GM12865 (cell line): Measurements from ENCODE around the gene EPHA7.

Experiments
- DNase-seq: peaks from one replicate; pipeline ENCODE4 v3.0.0; 2010; ENCODE audit warnings: low read depth
- H3K4me3 ChIP-seq: 2 replicates; pipeline ENCODE4 v1.5.1; 2011; ENCODE audit warnings: mild to moderate bottlenecking, low read depth, low read length, control low read depth
- TF ChIP-seq, protein P1 (sequence below): IDR thresholded peaks from 2 replicates; pipeline ENCODE4 v1.5.1; 2011; ENCODE audit warnings: low read length, control low read depth, low read depth, inconsistent platforms; ENCODE audit not compliant: insufficient read depth; ENCODE audit errors: missing control alignments

EPHA7 gene

DNA sequence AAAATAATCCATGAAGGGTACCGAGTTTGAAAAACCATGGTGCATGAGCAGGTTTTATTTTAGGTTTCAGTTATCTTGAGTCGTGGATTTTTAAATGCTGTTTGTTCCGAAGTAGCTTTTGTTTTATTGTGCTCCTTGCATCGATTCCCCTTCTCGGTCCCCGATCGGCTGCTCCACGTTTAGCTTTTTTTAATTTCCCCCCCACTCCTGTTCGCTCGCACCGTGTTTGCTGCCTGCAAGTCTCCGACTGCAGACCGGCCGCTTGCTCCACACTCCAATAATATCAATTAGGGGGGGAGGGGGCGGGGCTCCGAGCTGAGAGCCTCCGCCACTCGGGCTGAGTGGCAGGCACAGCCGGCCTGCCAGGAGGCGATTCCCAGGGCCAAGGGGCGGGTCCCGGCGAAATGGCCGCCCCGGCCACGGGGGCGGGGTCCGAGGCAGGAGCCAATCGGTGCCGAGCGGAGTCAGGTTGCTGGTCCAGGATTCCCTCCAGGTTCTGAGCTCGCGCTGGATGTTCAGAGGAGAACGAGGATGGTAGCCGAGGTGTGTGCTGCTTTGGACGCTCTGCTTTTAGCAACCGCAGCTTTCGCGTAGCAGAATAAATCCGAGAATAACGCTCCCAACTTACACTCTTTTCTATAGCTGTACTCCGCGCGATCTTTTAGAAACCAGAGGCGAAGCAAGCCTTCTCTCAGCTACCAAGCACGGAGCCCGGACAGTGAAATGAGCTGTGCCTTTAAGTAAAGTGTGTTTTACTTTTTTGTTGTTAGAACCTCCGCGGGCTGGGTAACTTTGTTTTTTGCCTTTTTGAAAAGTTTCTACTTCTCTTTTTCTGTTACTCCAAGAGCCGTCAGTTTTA, at the start of gene EPHA7:
TSS of gene EPHA7 (minus strand) at position 256 of the 859 bp plus-strand sequence. CDS start at position 38, 218 bp downstream.
- peak within 1 kb of the TSS; percentile 46 for H3K4me3 ChIP-seq
- DNase-seq, result peak; percentile 72

DNA sequence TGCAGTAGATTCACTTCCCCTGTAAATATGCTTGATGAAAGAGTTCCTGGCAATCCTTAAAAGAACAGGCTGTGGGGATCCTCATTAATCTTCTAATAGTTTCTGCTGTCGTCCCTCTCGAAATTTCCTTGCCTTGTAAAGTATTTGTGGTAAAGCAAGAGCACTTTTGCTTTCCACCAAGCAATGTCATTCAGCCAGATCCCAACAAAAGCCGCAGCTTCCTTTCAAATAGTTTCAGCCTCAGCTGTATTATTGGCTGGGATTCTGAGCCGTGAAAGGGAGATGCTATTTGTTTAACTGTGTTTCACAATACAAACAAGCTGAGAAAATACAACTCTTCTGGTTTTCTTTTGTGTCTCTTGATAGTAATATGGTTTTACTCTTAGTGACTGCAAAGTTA, 48.9 kb upstream of the EPHA7 start:
- no peak overlapping the region for H3K4me3 ChIP-seq
- DNase-seq, result peak; percentile 5
- TF ChIP-seq, protein P1, sequence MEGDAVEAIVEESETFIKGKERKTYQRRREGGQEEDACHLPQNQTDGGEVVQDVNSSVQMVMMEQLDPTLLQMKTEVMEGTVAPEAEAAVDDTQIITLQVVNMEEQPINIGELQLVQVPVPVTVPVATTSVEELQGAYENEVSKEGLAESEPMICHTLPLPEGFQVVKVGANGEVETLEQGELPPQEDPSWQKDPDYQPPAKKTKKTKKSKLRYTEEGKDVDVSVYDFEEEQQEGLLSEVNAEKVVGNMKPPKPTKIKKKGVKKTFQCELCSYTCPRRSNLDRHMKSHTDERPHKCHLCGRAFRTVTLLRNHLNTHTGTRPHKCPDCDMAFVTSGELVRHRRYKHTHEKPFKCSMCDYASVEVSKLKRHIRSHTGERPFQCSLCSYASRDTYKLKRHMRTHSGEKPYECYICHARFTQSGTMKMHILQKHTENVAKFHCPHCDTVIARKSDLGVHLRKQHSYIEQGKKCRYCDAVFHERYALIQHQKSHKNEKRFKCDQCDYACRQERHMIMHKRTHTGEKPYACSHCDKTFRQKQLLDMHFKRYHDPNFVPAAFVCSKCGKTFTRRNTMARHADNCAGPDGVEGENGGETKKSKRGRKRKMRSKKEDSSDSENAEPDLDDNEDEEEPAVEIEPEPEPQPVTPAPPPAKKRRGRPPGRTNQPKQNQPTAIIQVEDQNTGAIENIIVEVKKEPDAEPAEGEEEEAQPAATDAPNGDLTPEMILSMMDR, result no peak

More for the DNA sequence above, at the start of gene EPHA7:
- TF ChIP-seq, protein P1, result no peak

DNA sequence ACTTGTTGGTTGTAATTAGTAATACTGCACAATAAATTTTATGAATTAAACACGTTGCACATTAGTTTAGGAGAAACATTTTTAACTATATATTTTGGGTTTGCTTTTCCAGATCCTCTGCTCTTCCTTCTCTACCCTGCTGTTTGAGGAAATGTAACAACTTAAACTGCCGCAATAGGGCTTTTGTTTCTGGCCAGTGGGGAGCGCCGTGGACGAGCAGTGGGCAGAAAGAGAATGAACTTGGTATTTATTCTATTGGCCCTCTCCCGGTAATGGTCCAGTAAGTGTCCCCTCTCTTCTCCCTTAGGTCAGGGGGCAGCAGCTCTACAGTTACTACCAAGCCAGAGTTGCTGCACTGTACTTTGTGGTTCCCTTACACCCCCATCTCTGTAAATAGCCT, 35.2 kb upstream of the EPHA7 start:
- TF ChIP-seq, protein P1, result no peak
- no peak for DNase-seq
- H3K4me3 ChIP-seq, result no peak overlapping the region

DNA sequence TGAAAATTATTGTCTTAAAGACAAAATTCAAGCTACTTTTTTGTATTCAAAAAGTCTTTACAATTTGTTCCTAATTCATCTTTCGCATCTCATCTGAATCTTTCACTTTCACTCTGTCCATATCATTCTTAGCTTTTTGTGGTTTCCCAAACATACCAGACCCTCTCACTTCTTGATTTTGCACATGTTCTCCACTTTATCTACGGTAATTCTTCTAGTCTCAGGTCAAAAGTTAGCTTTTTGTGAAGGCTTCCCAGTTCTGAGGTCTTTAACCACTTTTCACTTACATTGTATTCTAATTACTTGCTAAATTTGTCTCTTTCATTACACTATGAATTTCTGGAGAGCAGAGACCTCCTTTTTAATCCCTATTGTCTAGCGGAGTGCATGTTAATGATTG, 34.6 kb upstream of the EPHA7 start:
- TF ChIP-seq, protein P1, result no peak
- DNase-seq, result peak; percentile 43
- H3K4me3 ChIP-seq, result no peak overlapping the region

DNA sequence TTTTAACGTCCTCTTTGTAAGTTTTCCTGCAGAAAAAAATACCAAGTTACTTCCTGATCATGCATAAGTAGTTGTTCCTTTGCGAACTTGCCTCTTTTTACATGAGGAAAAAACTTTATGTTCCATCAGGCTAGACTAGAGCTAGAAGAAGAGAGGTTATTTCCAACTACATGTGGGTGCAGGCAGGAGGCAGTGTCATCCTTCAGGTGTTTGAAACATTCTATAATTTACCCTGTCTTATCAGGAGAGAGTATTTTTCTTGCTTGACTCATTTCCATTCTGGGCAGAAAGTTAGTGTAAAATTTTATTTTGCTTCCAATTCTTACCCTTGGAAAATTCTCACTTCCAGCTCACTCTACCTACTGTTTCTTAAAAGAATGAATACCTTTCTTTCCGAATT, 28.5 kb upstream of the EPHA7 start:
- TF ChIP-seq, protein P1, result no peak
- no peak overlapping the region for H3K4me3 ChIP-seq
- no peak for DNase-seq

DNA sequence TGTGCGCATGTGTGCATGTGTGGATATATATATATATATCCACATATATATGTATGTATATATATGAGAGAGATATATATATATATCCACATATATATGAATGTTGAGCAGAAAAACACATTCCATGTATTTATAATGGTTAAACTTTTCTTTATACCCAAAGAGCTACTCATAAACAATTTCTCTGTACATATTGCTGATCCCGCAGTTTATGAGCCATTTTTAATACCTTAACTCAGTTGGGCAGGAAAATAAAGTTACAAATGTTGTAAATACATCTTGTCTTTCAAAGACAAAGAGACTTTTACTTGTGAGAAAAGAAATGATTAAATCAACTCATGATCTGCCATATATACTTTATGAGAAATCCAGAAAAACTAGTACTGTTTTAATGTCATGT, 18.1 kb upstream of the EPHA7 start:
- TF ChIP-seq, protein P1, result no peak
- H3K4me3 ChIP-seq, result no peak overlapping the region
- no peak for DNase-seq

DNA sequence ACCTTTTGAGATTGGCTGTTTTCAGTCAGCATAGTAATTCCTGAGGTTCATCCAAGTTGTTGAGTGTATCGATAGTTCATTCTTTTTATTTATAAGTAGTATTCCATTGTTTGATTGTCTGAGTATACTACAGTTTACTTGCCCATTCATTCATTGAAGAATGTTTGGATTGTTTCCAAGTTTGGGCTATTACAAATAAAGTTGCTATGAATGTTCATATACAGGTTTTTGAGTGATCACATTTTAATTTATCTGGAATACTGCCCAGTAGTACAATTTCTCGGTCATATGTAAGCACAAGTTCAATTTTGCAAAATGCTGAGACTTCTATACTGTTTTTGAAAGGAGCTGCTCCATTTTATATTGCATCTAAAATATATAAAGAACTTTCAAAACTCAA, 14.2 kb upstream of the EPHA7 start:
- TF ChIP-seq, protein P1, result no peak
- H3K4me3 ChIP-seq, result no peak overlapping the region

More for the DNA sequence above, 14.2 kb upstream of the EPHA7 start:
- DNase-seq, result no peak
